ENCODE data around the gene ABCG4. TPM values are rescaled to one million over a fixed set of nuclear protein-coding genes. Genes with fewer than 3 reads are reported as not detected.
A peak's percentile ranks its signal among the peaks of the same experiment; 100 is the strongest.

ABCG4 gene
- total and polyA plus RNA-seq, 9 of the 15 experiments (the other 6 are each of a cell fraction or from before 2014, with no cell fraction given): 0.03 to 0.11 (median 0.07) TPM; not detected in 4

DNA sequence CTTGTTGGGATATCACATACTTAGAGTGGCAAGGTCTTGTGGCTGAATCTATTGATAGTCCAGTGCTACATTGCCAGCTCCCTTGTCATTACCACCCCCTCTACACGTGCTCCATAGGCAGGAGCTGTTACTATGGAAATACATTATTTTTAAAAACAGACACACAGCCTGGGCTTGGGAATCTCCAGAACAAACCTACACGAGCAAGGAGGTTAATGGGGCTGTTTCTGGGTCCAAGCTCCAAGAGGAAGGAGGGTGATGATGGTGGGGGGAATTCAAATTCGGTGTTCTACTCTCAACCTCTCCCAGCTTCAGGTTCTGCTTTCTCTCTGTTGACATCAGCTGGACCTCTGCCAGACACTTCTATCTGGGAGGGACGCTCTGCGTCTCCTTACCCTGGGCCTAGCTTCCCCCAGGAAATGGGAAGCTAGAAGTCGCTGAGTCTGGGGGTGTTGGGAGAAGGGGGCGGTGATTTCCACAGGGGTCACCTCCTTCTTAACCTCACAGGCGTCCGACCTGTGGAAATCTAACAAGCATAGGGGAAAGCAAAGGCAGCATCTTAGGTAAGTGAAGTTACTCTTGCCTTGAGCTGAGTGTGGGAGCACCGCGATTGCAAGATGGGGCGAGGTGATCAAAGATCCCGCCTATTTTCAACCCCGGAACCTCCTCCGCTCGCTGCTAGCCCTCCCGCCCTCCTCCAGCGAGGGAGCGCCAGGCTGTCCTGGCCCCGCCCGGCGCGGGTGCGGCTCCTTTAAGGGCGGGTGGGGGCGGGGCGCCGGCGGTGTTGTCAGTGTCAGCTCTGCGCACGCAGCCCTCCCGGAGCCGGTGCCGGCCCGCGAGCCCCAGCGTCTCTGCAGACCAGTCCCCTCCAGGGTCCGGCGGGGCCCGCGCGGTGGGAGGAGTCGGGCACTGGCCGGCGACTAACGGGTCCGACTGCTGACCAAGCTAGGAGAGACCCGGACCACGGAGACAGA, 42.0 kb upstream of the ABCG4 start, which contains the start of gene C2CD2L (continued):
- TF ChIP-seq SUPT5H (IDR thresholded peaks at IDR 0.05) (peak; percentile 75; the same call in 1 of the 2 replicates), DPF2 (IDR thresholded peaks at IDR 0.05) (peak; percentile 85), MBD2 (IDR thresholded peaks at IDR 0.05; ENCODE audit: borderline replicate concordance, low read depth) (peak; percentile 50; the same call in 1 of the 2 replicates), FOXJ2 (tag; IDR thresholded peaks at IDR 0.05) (peak; percentile 89), RNF219 (CRISPR knock-in tag; IDR thresholded peaks at IDR 0.05) (no peak), RFX1 (IDR thresholded peaks at IDR 0.05) (peak; percentile 57), MECOM (CRISPR knock-in tag; IDR thresholded peaks at IDR 0.05) (0 out of 2 replicates have a peak, but pooled peaks have one; percentile 23), ZNF592 (IDR thresholded peaks at IDR 0.05) (peak; percentile 91), TOE1 (IDR thresholded peaks at IDR 0.05; ENCODE audit: borderline replicate concordance) (peak; percentile 65; the same call in 1 of the 2 replicates), TOE1 (CRISPR knock-in tag; IDR thresholded peaks at IDR 0.05; ENCODE audit: borderline replicate concordance, low read depth) (no peak), MEF2A (IDR thresholded peaks at IDR 0.05; ENCODE audit: control insufficient read depth, low read depth, low read length) (peak; percentile 23; the same call in 1 of the 2 replicates), ZNF175 (CRISPR knock-in tag; IDR thresholded peaks at IDR 0.05; ENCODE audit: low read depth) (peak; percentile 60; the same call in 1 of the 2 replicates), ZNF121 (CRISPR knock-in tag; conservative IDR thresholded peaks at IDR 0.05) (no peak)
- TF ChIP-seq, protein P1, sequence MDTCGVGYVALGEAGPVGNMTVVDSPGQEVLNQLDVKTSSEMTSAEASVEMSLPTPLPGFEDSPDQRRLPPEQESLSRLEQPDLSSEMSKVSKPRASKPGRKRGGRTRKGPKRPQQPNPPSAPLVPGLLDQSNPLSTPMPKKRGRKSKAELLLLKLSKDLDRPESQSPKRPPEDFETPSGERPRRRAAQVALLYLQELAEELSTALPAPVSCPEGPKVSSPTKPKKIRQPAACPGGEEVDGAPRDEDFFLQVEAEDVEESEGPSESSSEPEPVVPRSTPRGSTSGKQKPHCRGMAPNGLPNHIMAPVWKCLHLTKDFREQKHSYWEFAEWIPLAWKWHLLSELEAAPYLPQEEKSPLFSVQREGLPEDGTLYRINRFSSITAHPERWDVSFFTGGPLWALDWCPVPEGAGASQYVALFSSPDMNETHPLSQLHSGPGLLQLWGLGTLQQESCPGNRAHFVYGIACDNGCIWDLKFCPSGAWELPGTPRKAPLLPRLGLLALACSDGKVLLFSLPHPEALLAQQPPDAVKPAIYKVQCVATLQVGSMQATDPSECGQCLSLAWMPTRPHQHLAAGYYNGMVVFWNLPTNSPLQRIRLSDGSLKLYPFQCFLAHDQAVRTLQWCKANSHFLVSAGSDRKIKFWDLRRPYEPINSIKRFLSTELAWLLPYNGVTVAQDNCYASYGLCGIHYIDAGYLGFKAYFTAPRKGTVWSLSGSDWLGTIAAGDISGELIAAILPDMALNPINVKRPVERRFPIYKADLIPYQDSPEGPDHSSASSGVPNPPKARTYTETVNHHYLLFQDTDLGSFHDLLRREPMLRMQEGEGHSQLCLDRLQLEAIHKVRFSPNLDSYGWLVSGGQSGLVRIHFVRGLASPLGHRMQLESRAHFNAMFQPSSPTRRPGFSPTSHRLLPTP (IDR thresholded peaks at IDR 0.05; ENCODE audit: borderline replicate concordance, extremely low read depth, insufficient read length): no peak
- TF ChIP-seq, protein P2, sequence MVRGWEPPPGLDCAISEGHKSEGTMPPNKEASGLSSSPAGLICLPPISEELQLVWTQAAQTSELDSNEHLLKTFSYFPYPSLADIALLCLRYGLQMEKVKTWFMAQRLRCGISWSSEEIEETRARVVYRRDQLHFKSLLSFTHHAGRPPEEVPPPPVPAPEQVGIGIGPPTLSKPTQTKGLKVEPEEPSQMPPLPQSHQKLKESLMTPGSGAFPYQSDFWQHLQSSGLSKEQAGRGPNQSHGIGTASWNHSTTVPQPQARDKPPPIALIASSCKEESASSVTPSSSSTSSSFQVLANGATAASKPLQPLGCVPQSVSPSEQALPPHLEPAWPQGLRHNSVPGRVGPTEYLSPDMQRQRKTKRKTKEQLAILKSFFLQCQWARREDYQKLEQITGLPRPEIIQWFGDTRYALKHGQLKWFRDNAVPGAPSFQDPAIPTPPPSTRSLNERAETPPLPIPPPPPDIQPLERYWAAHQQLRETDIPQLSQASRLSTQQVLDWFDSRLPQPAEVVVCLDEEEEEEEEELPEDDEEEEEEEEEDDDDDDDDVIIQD (CRISPR knock-in tag; IDR thresholded peaks at IDR 0.05): no peak
